SW 1271 (cell line): ENCODE data around the gene EIPR1.
"Not testable (repeated sequence)": the region's sequence is repeated elsewhere in the genome, so short reads cannot be mapped to it uniquely, and the experiment has no call there.

ENCODE experiments used
- DNase-seq, 2 experiments: peaks; one replicate each; lab custom pipeline; 2025; lab: John Stamatoyannopoulos, UW

The EIPR1 gene

GRCh38 chr2:3357926-3358325, 19.7 kb downstream of the EIPR1 start:
- no peak for DNase-seq

GRCh38 chr2:3357446-3357845, 20.2 kb downstream of the EIPR1 start:
- not testable (repeated sequence) for DNase-seq

- no peak for DNase-seq
These were observed 20.8 kb downstream of the EIPR1 start for GRCh38 chr2:3356799-3357198.

GRCh38 chr2:3355951-3356569, 21.6 kb downstream of the EIPR1 start:
- no peak for DNase-seq

DNA sequence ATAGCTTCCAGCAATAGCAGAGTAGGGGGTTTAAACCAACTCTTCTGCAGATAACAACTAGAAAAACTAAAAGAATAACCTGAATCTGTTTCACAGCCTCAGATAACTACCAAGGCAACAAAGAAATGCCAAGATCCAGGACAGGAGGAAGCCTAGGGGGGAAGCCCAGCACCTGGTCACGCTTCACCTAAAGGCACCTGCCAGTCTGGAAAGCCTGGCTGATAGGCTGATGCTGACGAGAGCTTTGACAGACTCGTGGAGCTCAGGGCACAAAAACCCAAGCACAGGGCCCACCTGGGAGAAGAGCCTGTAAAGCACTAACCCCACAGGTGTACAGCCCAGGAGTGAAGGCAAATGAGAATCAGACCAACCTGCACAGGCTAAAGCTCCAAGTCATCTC, 22.6 kb downstream of the EIPR1 start:
- DNase-seq: no peak

DNA sequence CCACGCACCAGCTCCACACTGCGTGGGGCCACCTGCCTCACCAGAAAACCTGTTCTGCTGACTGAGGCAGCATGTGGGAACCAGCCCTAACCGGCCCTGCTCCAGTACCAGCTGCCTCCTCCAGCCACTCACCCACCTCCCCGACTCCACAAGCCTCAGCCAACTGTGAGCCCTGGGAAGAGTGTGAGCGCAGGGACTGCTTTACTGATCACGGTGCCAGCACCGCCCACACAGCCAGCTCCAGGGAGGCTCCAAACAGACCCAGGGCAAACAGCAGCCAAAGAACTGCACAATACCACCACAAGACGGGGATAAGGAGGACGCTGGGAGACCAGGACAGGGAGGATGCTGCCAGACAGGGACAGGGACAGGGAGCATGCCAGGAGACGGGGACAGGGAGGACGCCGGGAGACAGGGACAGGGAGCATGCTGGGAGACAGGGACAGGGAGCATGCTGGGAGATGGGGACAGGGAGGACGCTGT, 28.4 kb downstream of the EIPR1 start:
- no peak for DNase-seq

DNA sequence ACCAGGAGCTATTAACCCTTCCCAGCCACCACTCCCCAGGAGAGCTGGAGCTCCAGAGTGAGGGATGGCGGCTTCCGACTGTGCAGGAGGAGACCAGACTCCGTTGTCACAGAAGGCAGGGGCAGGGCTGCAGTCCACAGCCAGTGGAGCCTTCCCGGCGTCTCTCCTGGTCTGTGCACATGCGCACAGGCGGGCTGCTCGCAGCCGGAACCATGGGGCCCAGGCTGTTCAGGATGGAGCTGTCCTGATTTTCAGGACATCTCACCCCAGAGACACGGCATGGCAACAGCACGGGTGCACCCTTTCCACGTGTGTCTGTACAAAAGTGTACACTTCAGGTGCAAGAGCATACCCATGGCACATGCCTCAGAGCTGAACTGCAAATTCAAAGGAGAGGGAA, 28.9 kb downstream of the EIPR1 start:
- no peak for DNase-seq

- no peak for DNase-seq
These were observed 32.0 kb downstream of the EIPR1 start for GRCh38 chr2:3345621-3346020.

- no peak for DNase-seq
These were observed 32.7 kb downstream of the EIPR1 start for GRCh38 chr2:3344897-3345296.

- no peak for DNase-seq
These were observed 34.6 kb downstream of the EIPR1 start for GRCh38 chr2:3343012-3343411.

DNA sequence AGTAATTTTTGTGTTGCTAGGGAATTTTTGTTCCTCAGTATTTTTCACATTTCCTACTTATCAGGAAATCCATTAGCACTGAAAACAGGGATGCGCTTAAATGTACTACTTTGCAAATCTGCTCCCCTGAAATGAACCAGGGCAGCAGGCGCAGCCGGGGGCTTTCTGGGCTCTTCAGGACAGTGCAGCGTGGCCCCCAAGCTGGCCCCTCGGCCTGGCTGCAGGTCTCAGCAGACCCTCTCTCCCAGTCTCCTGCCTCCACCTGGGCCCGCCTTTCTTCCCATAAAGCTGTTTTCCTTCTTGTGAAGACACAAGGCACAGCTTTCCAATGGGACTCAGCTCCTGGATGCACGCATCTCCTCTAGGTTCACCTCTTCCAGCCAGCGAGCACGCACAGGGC, 35.3 kb downstream of the EIPR1 start:
- DNase-seq: no peak

DNA sequence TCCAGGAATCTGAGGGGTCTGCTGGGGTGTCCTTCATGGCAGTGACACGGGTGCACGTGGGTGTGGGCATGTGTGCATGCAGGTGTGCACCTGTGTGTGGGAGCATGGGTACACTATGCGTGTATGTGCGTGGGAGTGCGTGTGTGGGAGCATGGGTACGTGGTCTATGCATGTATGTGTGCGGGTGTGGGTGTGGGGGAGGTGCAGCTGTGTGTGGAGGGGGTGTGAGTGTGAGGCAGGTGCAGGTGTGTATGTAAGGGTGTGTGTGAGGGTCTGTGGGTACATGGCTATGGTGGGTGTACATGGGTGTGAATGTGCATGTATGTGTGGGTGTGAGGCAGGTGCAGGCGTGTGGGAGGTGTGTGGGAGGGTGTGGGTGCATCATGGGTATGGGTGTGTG, 36.3 kb downstream of the EIPR1 start:
- DNase-seq: no peak

DNA sequence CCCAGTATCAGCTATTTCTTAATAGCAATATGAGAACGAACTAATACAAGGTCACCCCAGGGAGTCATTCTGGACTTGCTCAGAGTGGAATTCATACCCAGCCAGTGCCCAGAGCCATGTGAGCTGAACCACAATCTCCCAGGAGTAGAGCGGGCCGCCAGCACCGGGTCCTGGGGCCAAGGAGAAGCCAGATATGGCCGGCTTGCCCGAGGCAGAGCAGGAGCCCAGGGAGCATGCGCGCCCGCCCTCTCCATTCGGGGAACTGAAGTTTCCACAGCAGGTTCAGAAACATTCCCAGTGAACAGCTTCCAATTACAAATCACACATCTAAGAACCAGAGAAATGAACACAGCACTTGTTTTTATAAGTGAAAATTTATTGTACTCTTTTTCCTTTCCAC, 37.5 kb downstream of the EIPR1 start:
- DNase-seq: no peak

DNA sequence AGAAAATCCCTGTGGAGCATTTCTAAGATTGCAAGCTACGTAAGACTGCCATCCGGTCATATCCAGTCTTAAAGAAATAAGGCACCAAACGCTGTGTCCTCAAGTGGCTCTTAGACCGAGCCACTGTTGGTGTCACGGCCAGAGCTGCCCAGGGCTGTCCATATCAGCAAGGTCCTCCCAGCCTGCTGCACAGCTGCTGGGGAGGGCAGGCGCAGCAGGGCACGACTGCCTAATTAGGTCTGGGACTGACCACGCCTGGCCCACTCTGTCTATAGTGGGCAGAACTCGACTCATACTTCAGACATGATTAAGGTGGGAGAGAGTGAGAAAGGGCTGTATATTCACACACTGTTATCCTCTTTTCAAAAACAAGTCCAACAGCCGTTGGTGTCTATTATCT, 39.3 kb downstream of the EIPR1 start:
- no peak for DNase-seq

DNA sequence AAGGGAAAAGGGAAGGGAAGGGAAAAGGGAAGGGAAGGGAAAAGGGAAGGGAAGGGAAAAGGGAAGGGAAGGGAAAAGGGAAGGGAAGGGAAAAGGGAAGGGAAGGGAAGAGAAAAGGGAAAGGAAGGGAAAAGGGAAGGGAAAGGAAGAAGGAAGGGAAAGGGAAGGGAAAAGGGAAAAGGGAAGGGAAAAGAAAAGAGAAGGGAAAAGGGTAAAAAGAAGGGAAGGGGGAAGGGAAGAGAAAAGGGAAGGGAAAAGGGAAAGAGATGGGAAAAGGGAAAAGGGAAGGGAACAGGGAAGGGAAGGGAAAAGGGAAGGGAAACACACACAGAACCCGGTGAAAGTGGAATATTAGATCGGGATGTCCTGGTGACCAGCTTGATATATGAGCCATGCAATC, 40.8 kb downstream of the EIPR1 start:
- no peak for DNase-seq

GRCh38 chr2:3334392-3335345, 42.9 kb downstream of the EIPR1 start:
- no peak for DNase-seq

DNA sequence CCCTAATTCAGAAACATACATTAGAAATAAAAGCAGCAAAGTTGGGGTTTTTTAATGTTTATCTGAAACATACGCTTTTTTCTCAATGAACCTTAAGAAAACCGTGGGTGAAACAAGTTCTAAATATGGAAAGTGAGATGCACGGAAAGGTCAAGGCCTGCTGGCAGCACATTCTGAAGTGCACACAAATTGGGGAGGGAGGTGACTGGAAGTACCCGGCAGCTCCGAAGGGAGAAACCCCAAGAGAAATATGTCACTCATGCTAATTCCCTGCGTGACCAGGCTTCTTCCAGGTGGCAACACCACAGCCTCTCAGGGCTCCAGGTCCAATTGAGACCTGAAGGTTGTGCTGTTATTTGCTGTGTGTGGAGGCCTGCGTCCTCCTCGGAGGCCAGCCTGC, 45.5 kb downstream of the EIPR1 start:
- DNase-seq: no peak

GRCh38 chr2:3329491-3329890, 48.1 kb downstream of the EIPR1 start:
- DNase-seq: no peak

- no peak for DNase-seq
These were observed 50.7 kb downstream of the EIPR1 start for GRCh38 chr2:3326871-3327270.

- no peak for DNase-seq
These were observed 51.5 kb downstream of the EIPR1 start for GRCh38 chr2:3326182-3326537.

DNA sequence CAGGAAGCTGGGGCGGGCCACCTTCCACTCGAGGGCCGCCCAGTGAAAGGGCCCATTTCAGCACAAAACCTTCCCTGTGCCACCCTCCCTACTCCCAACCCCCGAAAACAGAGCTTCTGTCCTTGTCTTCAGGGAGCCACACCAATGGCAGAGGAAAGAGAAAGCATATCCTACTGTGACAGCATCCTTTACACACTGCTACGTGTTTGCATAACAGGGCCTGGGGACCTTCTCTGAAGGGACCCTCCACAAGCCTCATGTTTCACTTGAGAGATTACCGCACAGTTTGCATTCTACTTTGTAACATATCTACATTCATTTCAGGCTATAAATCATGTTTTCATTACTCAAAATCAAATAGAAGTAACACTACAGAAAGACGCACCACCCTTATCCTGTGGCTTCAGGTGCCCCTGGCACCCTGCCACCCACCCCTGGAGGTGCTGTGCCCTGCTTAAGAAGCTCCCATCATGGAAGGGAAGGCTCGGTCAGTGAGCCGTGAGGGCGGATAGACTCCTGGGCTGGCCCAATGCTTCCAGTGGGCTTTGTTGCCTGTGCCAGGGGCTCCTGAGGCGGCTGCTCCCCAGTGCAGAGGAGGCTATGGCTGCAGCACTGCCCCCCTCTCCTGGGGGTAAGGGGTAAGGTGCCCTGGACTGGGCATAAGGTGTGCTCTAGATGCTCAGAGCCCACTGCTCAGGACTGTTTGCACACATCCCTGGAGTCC, 52.0 kb downstream of the EIPR1 start:
- no peak for DNase-seq

DNA sequence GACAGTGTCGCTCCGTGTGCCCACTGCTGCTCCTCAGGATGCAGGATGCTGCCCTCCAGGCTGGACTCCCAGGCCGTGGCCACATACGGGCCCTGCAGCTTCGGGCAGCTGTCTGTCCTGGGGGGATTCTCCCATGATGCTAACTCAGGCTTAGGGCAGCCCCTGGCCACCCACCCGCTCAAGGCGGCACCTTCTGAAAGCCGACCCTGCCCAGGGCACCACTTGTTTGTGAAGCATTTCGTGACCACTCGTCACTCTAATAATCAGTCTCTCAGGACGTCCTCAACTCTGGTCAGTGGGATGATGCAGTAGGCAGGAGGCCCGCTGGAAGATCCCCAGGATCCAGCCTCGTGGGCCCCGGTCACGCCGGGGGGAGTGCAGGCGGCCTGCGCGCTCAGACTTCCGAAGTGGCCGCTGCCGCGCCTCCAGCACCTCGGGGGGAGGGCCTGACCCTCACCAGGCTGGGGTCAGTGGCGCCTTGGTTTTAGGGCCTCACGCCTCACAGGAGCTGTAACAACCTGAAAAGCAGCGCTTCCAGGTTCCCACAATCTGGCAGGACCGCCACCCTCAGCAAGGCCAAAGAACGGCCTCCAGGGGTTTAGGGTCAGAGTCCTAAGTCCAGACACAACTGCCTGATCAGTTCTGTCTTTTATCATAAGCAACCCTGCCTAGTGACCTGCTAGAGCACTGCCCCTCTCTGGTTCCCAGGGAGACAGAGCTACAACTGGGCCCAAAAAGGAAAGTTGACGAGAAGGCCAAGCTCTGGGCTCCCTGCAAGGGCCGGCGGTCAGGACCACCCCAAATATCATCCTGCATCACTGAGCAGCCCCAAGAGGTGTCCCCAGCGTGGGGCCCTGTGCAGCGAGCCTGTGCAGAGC, 53.0 kb downstream of the EIPR1 start:
- no peak for DNase-seq
